Body of pancreas (tissue), 4 donors: ENCODE data around the gene WDR64.
A peak's percentile ranks its signal among the peaks of the same experiment; 100 is the strongest.

Experiments used
- CTCF ChIP-seq, 7 experiments: fragments of 450-650 bp in 4 of 7; fragments of 200-600 bp in 3 of 7; sonication (generic) in 3 of 7; IDR thresholded peaks; one replicate each; pipeline ENCODE4 v1.5.1; 2016 to 2019; ENCODE audit warnings: antibody characterized with exemption in 7 of 7
- POLR2A ChIP-seq, 3 donors: fragments of 450-650 bp; IDR thresholded peaks; one replicate each; pipeline ENCODE4 v1.6.1; 2016; ENCODE audit warnings: antibody characterized with exemption in 3 of 3, mild to moderate bottlenecking in 2 of 3

- TF ChIP-seq CTCF (IDR thresholded peaks at IDR 0.05): peak in 6 of 7 experiments; percentile 26 to 63 (median 54)
- no peak for TF ChIP-seq POLR2A (IDR thresholded peaks at IDR 0.05)
These were observed 24.4 kb upstream of the WDR64 start for GRCh38 chr1:241627453-241628259.
